ENCODE measurements around the gene SHISA9.
A peak's percentile ranks its signal among the peaks of the same experiment; 100 is the strongest.

The SHISA9 gene

GRCh38 chr16:13021996-13022395 is 120.6 kb downstream of the SHISA9 start:
- DNase-seq (ENCODE audit: low read depth in 2 of 2), result no peak

- DNase-seq (ENCODE audit: low read depth in 2 of 2), result no peak
These were observed 128.4 kb downstream of the SHISA9 start for GRCh38 chr16:13029786-13030185.

- DNase-seq (ENCODE audit: low read depth in 2 of 2), result no peak
These were observed 129.4 kb downstream of the SHISA9 start for GRCh38 chr16:13030769-13031168.

GRCh38 chr16:13032911-13033310 is 131.5 kb downstream of the SHISA9 start:
- DNase-seq (ENCODE audit: low read depth in 2 of 2), result no peak

DNA sequence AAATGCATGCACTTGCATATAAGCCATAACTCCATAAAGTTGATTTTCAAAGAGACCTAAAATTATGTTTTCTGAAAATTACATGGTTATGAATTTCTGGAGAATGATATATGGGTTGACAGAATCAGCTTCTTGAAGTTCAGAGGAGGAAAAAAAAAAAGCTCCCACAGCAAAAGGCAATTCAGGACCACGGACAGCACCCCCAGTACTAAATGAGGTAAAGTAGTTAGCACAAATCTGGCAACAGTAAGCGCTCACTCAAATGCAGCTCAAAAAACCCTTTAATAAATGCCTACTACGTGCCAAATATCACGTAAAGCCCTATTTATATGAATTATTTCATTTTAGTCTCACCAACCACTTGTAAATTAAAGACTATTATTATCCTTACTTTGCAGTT is 135.2 kb downstream of the SHISA9 start:
- DNase-seq (ENCODE audit: low read depth in 2 of 2), result peak in 1 of 2 donors; percentile 18

DNA sequence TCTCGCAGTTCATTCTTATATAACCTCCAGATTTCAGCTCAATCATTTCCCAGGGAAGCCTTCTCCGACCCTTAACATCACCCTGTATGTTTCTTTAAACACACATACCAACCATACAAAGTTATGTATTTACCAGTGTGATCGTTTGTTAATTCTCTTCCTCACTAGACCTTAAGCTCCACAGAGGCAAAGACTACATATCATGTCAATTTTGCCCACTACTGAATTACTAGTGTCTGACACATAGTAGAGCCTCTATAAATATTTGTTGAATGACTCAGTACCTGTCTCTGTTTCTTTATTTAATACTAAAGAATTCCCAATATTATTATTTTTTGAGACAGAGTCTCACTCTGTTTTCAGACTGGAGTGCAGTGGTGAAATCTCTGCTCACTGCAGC is 137.2 kb downstream of the SHISA9 start:
- no peak for DNase-seq (ENCODE audit: low read depth in 2 of 2)

- no peak for DNase-seq (ENCODE audit: low read depth in 2 of 2)
These were observed 138.1 kb downstream of the SHISA9 start for GRCh38 chr16:13039526-13039925.

GRCh38 chr16:13041180-13041579 is 139.8 kb downstream of the SHISA9 start:
- DNase-seq (ENCODE audit: low read depth in 2 of 2), result no peak

DNA sequence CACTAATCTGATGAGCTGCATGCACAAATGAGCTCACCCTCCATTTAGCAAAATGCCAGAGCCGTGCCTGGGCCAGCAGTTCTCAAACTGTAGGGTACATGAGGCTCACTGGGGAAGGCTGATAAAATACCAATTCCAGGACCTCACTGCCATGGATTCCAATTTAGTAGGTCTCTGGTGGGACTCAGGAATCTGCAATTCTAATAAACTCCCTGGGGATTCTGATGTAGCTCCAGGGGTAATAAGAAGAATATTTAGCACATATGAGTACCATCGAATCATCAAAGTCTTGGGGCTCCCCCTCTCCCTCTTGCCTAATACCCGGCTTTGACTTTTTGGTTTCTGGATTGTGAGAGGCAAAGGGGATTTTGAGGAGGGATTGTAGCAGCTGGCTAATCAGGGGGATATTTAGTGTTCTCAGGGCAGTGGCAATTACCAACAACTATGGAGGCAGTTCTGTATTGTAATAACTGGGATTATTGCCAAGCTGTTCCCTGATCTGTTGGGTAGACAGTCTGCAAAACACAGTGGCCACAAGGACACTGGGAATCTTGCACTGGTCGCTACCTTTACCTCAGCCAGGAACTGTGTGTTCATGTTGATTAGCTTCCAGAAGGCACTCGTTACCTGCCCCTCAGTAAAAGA is 140.4 kb downstream of the SHISA9 start:
- no peak for DNase-seq (ENCODE audit: low read depth in 2 of 2)

- no peak for DNase-seq (ENCODE audit: low read depth in 2 of 2)
These were observed 140.9 kb downstream of the SHISA9 start for GRCh38 chr16:13042291-13042685.

DNA sequence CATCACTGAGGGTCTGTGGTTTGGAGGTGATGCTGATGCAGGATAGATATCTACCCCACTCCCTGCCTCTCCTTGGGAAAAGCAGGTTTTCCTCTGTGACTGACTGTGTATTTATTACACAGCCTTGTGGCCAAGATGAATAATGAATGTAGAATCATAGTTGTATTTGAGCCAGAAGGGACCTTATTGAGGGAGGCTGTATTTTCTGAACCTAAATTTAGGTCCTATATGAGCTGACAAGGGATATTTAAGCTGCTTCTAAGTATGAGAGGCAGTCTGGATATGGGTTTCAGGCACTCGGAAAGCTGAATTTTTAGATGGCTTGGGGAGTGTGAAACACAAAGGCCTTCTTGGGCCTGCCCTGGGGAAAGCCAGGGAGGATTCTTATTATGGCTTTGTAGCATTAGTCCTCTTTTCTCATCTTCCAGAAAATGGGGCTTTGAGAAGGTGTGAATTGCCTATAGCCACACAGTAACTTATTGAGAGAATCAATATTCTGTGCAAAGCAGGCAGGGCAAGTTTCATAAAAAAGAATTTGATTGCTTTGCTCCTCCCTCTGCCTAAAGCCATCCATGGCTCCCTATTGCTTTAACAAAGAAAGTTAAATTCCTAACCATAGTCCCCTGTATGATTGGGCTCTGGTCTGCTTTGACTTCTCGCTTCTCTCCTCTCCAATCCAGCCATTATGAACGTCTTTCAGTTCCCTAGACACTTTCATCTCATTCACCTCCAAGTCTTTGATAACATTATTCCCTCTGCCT is 144.8 kb downstream of the SHISA9 start:
- no peak for DNase-seq (ENCODE audit: low read depth in 2 of 2)

DNA sequence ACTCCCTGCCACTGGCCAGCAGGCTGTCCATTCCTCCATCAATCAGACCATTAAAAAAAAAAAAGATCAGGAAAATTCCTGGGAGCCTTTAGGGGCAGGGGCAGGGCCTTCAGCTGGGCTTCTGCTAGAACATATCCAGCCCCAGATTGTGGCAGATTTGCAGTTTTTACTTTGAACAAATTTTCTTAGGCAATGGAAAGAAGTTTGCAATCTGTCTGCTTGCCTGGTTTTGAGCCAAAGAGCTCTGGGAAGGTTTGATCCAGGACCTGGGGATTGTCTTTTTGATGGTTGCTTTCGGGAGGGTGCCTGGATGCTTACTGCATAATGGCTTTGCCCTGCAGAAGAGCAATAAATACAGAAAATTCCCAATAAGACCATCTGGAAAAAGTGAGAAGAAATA is 145.9 kb downstream of the SHISA9 start:
- DNase-seq (ENCODE audit: low read depth in 2 of 2), result no peak

DNA sequence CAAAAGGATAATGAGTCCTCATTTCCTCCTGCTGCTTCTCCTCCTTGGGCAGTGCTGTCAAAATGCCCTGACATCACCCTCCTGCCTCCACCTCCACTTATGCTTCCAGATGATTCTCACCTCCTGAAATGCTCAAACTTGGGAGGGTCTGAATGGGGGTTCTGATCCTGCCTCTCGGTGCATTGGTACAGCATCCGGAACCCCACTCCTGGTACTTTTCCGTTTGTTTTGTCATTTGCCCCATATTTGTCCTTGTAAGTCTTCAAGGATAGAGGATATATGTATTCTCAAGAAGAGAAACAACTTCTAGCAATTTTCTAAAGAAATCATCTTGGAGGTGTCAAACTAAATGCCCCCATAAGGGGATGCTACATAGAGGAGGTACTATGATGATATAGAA is 148.3 kb downstream of the SHISA9 start:
- no peak for DNase-seq (ENCODE audit: low read depth in 2 of 2)

DNA sequence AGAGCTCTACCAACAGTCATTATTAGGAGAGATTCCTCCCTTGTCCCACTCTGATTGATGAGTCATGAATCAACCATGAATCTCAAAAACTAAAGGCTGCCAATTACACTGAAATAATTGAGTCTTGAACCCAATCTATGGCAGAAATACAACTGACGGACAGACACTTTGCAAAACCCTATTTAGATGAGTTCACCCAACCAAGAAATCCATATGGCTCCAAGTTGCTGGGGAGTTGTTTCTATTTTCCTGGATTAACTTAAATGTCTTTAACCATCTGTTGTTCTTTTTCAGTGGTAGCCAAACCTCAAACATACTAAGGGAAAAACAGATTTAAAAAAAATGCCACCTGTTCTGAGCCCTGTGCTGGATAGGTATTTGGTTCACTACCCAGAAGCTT is 151.0 kb downstream of the SHISA9 start:
- no peak for DNase-seq (ENCODE audit: low read depth in 2 of 2)

DNA sequence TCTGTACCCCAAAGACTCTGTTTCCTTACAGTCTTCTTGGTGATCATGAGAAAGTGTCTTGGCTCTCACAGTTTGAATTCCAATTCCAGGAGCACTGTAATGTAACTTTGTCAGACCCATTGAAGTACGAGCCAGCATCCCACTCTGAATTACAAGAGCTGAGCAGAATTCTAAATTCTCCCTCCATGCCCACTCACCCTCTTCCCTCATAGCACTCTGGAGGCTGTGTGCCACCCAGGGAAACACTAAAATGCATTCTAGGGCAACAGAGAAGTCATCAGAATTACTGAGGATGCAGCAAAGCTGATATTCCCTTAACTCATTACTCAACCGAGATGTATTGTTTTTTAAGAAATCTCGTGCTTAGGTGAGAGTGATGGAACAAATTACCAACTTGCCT is 154.1 kb downstream of the SHISA9 start:
- DNase-seq (ENCODE audit: low read depth in 2 of 2), result no peak

DNA sequence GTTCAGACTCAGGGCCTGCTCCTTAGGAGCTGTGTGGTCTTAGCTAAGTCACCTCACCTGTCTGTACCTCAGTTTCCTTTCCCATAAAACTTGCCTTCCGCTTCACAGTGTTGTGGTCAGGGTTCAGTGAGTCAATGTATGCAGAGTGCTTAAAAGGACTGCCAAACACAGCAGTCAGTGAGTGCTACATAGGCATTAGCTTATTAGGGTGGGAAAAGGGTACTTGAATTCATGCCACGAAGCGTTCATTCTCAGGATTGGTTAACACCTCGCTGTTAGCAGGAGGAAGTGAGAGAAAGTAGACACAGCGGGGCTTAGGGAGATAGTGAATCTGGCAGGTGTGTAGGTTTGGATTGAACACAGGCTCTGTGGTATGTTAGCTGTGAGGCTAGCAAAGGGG is 155.2 kb downstream of the SHISA9 start:
- DNase-seq (ENCODE audit: low read depth in 2 of 2), result no peak

DNA sequence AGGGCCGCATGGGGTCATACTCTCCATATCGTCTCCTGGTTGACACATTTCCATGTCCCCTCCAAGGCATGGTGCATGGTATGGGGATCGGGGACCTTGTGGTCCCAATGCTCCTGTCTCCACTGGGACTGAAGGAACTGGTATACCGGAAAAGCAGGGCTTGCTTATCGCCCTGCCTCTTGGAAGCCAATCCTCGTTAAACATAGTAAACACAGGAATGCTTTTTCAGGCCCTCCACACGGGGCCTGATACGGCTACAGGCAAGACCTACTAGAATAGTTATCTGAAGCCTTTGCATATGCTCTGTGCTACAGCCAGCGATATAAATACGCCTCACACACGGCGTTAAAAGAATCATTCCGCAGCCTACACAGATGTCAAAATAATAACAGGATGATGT is 159.5 kb downstream of the SHISA9 start:
- no peak for DNase-seq (ENCODE audit: low read depth in 2 of 2)

DNA sequence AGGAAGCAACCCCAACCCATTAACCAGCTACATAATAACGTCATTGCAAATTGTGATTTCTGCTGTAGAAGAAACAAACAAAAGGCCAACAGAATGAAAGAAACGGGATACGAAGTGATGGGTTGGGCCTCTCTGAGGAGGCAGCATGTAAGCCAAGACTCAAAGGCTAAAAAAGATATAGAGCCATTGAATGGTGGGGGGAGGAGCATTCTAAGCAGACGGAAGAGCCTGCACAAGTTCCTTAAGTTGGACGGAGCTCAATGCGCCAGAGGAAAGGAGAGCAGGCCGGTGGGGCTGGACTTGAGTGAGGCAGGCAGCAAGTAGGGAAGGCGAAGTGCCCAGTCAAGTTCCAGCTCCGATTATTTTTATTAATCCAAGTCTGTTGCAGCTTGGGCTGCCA is 160.3 kb downstream of the SHISA9 start:
- no peak for DNase-seq (ENCODE audit: low read depth in 2 of 2)

- no peak for DNase-seq (ENCODE audit: low read depth in 2 of 2)
These were observed 160.8 kb downstream of the SHISA9 start for GRCh38 chr16:13062219-13062618.

DNA sequence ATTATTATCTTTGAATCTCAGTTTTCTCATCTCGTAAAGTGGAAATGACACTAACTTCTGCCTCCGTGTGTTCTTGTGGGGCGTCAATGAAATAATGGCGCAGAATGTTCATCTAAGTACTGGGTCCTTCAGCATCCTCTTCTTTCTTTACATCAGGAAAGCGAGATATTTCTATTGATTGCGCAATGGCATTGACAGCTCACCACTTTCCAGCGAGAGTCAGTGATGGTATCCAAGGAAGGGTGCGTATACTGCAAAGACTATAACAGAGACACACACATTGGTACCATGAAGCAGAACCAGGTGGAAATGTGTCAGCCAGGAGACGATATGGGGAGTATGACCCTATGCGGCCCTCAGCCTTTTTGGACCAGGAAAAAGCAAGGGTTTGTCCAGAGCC is 162.1 kb downstream of the SHISA9 start:
- no peak for DNase-seq (ENCODE audit: low read depth in 2 of 2)

- no peak for DNase-seq (ENCODE audit: low read depth in 2 of 2)
These were observed 163.4 kb downstream of the SHISA9 start for GRCh38 chr16:13064821-13065220.

- no peak for DNase-seq (ENCODE audit: low read depth in 2 of 2)
These were observed 166.2 kb downstream of the SHISA9 start for GRCh38 chr16:13067648-13068047.

- no peak for DNase-seq (ENCODE audit: low read depth in 2 of 2)
These were observed 167.7 kb downstream of the SHISA9 start for GRCh38 chr16:13068912-13069583.
